GM12873 (cell line): ENCODE results near the gene WDR5B.

Experiments
- CTCF ChIP-seq: IDR thresholded peaks from 2 replicates; pipeline ENCODE4 v1.5.1; 2012; ENCODE audit warnings: low read depth, mild to moderate bottlenecking, moderate library complexity, low read length, control low read depth; ENCODE audit not compliant: insufficient read depth; ENCODE audit errors: missing control alignments

Gene WDR5B

GRCh38 chr3:122415762-122416654 is at the start of gene WDR5B:
Gene WDR5B (minus strand): TSS chr3:122416062. CDS start chr3:122415528, 534 bp downstream.
- no peak for TF ChIP-seq CTCF

GRCh38 chr3:122464659-122465058 is 48.8 kb upstream of the WDR5B start:
- no peak for TF ChIP-seq CTCF

GRCh38 chr3:122462406-122462805 is 46.5 kb upstream of the WDR5B start:
- no peak for TF ChIP-seq CTCF

- TF ChIP-seq CTCF = no peak
Observed at GRCh38 chr3:122461806-122462205, 45.9 kb upstream of the WDR5B start.

- TF ChIP-seq CTCF = no peak
Observed at GRCh38 chr3:122458992-122459391, 43.1 kb upstream of the WDR5B start.

- TF ChIP-seq CTCF = no peak
Observed at GRCh38 chr3:122457706-122458105, 41.8 kb upstream of the WDR5B start.

GRCh38 chr3:122456074-122456473 is 40.2 kb upstream of the WDR5B start:
- no peak for TF ChIP-seq CTCF
